Daoy (cell line): ENCODE results near the gene DGKH. TPM values are rescaled to one million over a fixed set of nuclear protein-coding genes. Genes with fewer than 3 reads are reported as not detected.
"Not testable (repeated sequence)": the region's sequence is repeated elsewhere in the genome, so short reads cannot be mapped to it uniquely, and the experiment has no call there.

Experiments
- DNase-seq: peaks from one replicate; pipeline ENCODE4 v3.0.0-alpha.2; 2015; ENCODE audit warnings: low read depth
- total RNA-seq: library from RNA; depleted of rRNA; stranded (reverse); fragments of >200 nt; shearing (Covaris generic); gene quantifications from 2 replicates; pipeline ENCODE4 v1.2.3, GENCODE V29; 2014

DGKH gene
- total RNA-seq, 1 experiment from 2014 or later: 4.3 TPM

DNA sequence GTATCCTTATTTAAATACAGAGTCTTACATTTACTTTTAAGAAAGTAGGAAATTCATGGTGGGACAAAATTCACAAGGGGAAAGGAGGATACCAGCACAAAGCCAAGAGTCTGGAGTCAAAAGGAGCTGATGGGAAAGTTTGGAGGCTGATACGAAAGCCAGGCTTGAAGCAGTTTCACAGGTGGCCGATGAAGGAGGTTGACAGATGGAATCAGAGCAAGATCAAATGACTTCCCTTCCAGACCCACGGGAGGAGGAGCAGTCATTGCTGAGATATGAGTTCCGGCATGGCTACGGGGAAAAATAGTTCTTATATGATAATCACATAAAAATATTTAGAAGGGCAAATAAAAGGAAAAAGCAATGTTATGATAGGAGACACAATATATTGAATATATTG, 65.0 kb downstream of the DGKH start:
- no peak for DNase-seq

DNA sequence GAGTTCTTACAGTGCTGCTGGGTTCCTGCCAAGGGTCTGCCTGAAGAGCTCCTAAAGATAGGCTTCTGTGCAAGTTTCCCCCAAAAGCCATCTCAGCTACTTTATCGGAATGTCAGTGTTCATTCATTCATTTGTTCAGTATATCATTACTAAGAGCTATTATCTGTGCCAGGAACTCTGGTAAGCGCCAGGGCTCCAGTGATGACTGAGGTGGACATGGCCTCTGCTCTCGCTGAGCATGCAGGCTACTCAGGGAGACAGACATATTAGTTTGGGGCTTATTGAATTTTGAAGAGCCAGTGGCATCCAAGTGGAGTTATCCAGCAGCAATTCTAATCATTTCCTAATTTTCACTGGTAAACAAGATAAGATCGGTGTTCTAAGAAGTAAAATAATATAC, 65.8 kb downstream of the DGKH start:
- DNase-seq: no peak

DNA sequence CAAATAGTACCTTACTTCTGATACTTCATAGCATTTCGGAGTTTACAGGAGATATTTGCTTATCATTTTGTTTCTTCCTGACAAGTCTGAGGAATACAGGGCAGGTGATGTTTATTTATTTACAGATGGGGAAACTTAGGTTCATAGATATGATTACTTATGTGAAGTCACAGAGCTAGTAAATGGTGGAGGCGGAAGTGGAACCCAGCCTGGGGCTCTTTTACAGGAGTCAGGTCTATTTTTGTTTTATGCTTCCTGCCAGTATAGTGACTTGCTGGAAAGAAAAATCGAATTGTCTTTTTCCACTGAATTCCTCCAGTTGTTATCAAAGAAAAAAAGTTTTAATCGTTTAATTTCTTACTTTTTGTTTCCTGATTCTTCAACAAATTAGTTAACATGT, 66.5 kb downstream of the DGKH start:
- no peak for DNase-seq

DNA sequence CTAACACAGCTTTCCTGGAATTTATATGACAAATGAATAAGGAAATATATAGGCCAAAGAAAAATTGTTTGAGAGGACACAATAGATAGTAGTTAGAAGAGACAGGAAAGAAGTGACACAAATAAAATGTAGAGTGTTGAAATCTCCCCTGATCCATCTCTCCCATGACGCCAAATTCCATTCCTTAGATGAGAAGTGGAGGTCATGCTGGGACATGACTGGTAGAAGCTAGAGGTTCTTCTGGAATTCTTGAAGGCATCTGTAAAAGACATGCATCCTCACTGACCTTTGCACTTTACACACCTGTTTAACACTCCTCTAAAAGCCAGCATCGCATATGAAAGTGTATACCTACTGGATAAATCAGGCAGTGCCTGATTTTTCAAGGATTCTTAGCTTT, 67.8 kb downstream of the DGKH start:
- no peak for DNase-seq

DNA sequence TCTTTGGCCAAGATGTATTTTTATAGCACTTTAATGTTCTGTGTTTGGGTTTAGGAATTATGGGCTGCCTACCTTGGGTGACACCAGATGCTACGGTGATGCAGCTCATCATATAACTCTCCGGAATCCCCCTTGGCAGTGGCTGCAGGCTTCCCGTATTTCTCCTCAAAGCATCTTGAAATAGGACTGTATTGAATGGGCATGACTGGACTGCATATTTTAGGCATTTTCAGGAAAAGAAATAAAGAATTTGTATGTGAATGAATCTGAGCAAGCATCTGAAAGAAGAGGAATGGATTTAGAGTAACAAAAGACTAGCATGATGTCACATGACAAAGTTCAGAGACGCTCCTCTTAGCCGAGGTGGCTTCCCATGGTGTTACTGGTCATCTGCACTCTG, 70.6 kb downstream of the DGKH start:
- DNase-seq: no peak

DNA sequence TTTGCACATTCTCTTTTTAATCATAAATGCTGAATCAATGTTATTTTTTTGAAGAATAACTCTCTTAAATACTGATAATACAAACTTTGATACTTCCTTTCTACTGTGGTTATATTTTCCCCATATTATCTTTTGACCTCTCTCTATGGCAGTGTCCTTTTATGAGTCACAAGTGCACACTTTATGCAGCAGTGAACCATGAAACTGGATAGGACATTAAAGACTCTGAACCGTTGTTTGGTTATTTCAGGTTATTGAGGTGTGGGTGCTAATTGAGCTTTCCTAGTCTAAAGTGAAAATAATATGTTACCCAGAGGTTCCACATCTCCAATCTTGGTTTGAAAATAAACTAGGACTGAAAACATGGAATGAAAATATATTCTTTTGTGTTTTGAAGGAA, 71.4 kb downstream of the DGKH start:
- DNase-seq: no peak

DNA sequence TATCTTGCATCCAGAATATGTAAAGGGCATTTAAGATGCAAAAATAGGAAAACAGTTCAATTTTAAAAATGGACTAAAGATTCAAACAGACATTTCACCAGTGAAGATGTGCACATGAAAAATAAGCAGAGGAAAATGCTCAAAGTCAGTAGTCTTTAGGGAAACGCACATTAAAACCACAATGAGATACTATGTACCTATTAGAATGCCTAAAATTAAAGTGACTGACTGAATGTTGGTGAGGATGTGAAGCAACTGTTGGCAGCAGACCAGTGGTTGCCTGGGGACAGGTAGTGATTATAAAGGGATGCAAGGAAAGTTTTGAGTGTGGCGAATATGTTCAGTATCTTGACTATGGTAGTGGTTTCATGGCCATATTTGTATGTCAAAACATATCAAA, 75.2 kb downstream of the DGKH start:
- DNase-seq: no peak

DNA sequence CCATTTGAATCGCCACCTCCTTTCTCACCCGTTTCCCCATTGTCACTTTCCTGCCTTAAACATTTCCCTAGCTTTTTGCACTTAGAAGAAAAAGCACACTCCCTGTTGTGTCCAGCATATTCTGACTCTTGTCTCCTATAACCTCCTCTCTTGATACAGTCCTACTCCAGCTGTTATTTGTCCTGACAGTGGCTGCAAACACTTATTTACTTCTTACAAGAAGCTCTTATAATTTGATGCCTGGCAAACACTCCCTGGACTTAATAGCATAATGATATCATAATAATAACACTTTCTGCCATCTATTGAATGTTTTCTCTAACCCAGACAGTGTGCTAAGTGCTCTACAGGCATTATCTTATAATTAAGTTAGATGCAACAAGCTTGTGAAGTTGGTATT, 76.6 kb downstream of the DGKH start:
- no peak for DNase-seq

DNA sequence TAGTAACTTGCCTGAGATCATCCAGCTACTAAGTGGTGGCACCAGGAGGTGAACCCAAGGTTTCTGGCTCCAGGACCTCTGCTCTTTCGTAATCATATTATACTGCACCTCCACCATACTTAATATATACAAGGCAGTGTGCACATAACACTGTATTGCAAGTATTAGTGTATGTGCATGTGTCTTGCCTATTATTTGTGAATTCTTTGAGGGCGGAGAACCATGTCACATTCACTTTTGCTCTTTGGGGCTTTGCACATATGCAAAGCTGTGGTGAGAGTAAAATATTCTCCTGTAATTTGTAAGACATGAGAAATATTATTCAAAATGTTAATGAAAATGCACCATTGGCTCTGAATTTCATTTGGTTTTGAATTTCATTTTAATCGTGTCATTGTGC, 78.6 kb downstream of the DGKH start:
- DNase-seq: no peak

DNA sequence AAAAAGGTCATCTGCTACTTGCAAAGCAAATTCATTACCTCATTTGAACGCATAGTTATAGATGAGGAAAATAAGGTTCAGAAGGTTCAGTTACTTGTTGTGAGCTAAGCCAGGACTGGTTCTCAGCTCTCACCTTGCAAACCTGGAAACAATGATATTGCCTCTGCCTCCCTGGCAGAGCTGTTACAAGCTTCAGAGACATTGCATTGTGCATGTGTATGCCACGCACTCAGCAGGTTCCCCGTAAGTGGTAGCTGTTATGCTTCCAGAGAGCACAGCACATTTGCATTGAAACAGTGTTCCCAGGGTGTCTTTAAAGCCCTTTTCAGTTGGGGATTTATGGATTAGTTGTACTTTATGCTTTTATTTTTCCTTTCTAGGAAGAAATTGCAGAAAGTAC, 80.6 kb downstream of the DGKH start:
- no peak for DNase-seq

DNA sequence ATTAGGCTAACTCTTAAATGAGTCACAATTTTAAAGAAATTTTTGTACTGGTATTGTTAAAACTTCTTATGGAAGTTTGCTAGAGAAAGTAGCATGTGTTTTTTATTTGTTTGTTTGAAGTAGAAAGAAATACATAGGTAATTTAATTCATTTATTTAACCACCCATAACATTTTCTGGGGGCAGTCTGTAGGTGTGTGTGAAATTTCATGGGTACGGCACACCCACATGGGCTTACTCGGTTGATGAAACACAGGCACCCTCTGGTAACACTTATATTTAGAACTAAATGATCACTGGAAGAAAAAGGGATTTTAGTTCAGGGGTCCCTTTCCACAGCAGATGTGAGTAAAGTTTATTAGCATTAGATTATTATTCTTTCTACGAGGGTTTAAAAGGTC, 88.1 kb downstream of the DGKH start:
- no peak for DNase-seq

DNA sequence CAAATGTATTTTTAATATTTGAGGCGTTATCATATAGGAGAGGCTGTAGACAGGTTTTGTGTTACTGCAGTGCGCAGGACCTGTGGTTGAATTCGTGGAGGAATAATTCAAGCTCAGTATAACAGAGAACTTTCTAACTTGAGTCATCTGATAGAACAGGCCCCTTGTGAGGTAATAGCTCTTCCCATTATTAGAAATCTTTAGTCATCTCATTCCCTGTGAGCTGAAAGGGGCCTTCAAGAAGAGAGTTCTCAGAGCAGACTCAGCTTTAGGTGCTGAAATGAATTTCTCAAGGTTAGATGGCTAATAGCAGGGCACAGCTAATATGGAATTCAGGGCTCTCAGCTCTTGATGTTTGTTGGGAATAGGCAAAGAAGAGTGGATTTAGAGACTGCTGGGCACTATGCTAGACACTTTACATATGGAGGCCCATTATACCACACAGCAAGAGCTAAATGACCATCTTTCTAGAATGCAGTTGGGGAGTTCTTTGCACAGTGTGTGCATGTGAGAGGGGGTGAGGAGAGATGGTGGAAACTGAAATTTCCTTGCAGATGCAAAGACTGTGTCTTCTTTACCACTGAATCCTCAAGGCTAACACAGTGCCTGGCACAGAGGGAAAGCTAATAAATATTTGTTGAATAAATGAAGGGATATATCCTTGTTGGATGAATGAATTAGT, 89.5 kb downstream of the DGKH start:
- DNase-seq: no peak

DNA sequence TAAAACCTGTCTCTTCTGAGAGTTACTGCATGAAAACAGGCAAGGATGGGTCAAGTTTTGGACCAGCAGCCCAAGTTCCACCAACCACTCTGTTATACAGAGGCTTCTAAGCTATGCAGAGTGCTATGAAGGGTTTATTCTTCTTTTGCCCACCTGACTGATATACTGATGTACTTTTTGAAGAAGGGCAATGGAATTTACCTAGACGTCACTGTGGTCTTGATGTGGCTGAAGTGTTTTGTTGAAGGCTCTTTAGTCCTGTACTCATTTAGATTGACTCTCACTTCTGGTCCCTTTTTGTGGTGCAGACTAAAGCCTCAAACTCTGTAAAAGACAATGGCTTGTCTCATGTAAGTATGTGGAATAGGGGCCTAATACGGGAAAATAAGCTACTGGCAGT, 92.0 kb downstream of the DGKH start:
- no peak for DNase-seq

DNA sequence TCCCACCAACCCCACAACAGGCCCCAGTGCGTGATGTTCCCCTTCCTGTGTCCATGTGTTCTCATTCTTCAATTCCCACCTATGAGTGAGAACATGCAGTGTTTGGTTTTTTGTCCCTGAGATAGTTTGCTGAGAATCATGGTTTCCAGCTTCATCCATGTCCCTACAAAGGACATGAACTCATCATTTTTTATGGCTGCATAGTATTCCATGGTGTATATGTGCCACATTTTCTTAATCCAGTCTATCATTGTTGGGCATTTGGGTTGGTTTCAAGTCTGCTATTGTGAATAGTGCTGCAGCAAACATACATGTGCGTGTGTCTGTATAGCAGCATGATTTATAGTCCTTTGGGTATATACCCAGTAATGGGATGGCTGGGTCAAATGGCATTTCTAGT, 92.6 kb downstream of the DGKH start:
- DNase-seq: not testable (repeated sequence)

DNA sequence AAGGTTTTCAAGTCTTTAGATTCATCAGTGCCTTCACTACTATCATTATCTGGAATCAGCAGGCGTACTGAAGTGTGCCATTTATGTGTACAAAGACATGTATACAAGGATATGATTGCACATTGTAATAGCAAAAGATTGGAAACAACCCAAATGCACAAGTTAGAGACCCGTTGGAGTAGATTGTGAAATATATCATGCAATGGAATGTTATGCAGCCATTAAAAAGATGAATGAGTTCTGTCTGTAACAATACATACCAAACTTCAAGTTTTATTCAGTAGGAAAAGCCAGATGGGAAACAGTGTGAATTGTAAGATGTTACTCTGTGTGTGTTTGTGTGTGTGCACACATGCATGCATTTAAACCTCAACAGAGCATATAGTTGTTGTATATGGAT, 97.9 kb downstream of the DGKH start:
- no peak for DNase-seq

DNA sequence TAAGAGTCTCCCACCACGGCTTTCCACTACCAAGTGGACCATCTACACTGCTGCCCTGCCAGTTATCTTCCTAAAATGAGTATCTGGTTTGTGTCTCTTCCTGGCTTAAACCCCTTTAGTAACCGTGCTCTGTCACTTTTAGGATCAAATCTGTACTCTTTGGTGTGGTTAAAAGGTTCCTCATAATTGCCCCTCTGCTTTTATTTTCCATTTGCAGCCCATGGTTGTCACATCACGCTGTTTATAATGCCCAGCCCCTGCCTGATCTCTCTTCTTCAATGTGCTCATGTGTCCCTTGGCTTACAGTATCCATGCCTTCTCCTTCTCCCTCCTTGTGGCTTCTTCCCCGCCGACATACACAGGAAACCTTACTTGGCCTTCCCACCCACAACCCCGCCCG, 100.1 kb downstream of the DGKH start:
- DNase-seq: no peak

DNA sequence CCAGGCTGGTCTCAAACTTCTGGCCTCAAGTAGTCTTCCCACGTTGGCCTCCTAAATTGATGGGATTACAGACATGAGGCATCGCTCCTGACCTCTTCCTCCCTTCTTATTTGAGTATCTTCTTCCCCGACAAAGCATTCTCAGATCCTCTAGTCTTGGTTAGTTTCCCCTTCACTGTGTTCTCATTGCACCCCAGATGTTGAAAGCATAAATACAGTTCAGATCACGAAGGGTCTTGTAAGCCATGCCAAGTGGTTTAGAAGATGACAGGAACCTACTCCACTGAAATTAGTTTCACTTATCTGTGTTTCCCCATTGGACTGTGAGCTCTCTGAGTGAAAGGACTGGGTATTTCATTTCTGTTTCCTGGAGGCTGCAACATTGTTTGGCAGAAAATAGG, 100.7 kb downstream of the DGKH start:
- DNase-seq: no peak

DNA sequence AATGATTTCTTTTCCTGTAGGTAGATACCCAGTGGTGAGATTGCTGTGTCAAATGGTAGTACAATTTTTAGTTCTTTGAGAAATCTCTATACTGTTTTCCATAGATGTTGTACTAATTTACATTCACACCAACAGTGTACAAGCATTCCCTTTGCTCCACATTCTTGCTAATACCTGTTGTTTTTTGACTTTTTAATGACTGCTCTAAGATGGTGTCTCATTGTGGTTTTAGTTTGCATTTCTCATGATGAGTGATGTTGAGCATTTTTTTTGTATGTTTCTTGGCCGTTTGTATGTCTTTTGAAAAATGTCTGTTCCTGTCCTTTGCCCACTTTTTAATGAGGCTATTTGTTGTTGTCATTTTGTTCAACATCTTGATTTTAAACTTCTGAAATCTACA, 103.3 kb downstream of the DGKH start:
- no peak for DNase-seq

DNA sequence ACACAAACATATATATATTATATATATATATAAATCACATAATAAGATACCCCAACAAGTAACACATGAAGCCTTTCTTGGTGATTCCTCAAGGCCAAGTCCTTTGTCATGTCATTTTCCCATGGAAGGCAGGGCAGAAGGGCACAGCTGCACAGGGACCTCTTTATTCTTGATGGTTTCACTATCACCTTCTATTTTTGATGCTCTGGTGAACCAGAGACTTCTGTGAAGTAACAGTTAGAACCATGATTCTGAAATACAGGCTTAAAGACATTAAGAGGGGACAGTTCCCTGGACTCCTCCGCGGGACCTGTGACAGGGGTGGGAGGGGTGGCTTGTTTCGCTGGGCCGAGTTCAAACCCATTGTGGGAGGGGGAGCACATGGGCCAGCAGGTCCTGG, 104.0 kb downstream of the DGKH start:
- DNase-seq: no peak

DNA sequence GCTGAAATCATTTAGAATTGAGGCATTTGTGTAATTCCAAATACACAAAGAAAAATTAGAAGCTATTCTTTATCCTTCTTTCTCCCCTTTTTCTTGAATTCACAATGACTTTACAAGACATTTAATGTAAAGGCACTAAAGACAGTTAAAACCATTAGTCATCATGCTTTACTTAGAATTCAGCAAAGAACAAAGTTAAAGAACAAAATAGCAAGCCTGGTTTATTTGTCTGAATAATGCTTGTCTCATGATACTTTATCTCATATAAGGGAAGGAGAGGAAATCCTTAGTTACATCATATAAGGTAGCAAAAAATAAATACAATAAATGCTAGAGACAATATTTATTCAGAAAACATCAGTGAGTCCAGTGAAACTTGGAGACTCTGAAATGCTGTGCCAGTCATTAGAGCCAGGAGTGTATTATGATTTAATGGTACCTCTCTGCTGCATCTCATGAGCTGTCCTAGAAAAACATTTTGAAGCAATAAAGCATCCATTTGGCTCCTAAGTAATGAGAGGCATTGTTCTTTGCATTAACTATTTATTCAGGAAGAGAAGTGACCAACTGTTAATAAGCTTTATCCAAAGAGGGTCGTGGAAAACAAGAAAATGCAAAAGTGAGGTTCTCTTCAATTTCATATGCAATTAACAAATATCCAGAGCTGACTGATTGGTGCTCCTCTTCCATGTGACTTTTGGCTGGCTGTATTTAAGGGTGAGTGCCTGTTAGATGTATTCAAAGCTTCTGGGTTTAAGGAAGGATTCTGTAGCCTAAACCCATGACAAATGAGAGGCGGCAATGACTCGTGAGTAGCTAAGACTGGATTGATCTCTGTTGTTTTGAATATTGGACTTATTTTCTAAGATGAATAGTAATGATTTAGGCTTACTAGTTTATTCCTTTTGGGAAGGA, 105.0 kb downstream of the DGKH start:
- DNase-seq: no peak

DNA sequence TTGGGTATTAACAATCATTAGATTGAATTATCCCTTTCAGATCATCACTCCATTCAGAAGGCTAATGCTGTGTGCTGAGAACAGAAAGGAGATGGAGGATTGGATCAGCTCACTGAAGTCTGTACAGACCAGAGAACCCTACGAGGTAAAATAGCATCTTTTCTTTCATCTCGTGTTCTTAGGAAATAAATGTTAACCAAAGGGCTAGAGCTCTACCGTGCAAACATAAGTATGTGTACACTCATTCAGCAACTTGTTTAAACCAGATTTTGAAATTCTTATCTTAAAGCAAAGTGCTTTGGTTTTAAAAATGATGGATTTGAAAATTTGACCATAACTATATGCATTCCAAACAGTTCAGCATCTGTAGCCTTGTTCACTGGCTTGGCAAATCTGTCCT, 106.8 kb downstream of the DGKH start:
- DNase-seq: no peak

DNA sequence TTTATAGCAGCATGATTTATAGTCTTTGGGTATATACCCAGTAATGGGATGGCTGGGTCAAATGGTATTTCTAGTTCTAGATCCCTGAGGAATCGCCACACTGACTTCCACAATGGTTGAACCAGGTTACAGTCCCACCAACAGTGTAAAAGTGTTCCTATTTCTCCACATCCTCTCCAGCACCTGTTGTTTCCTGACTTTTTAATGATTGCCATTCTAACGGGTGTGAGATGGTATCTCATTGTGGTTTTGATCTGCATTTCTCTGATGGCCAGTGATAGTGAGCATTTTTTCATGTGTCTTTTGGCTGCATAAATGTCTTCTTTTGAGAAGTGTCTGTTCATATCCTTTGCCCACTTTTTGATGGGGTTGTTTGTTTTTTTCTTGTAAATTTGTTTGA, 114.9 kb downstream of the DGKH start:
- DNase-seq: not testable (repeated sequence)

DNA sequence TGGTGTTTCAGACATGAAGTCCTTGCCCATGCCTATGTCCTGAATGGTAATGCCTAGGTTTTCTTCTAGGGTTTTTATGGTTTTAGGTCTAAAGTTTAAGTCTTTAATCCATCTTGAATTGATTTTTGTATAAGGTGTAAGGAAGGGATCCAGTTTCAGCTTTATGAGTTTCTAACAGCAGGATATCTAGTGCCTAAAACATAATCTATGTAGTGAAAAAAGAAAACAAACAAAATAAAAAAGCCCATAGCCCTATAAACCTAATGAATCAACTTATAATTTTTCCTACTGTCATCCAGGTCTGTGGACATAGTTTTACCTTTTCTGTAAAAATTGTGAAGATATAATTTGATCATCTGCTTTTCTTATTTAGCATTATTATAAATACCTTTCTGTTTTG, 115.5 kb downstream of the DGKH start:
- not testable (repeated sequence) for DNase-seq
